Measurements from ENCODE around the gene ADGRL2. TPM values are rescaled to one million over a fixed set of nuclear protein-coding genes. Genes with fewer than 3 reads are reported as not detected.
"Not testable (repeated sequence)": the region's sequence is repeated elsewhere in the genome, so short reads cannot be mapped to it uniquely, and the experiment has no call there.

Gene ADGRL2
- total and polyA plus RNA-seq, 7 donors = 5.0 to 13.2 (median 7.2) TPM

- no peaks in the 10 kb centered on the region for H3K36me3 ChIP-seq (ENCODE audit: insufficient read depth in 1 of 2, low read depth in 1 of 2)
- H3K4me3 ChIP-seq = no peak overlapping the region
- H3K9me3 ChIP-seq = no peaks in the 10 kb centered on the region
- ATAC-seq (no peak), DNase-seq (no peak)
- WGBS, 3 donors = 86 to 90% (median 89%) methylated on average over 2 of the region's 2 CpGs
- H3K4me1 ChIP-seq = no peaks in the 10 kb centered on the region
- H3K27me3 ChIP-seq (ENCODE audit: insufficient read depth in 3 of 3, low read length in 2 of 3) = no peaks in the 10 kb centered on the region
- TF ChIP-seq CTCF (IDR thresholded peaks at IDR 0.05) = no peak
- intact Hi-C loops (cut with DNase I) = no loop called here
- H3K27ac ChIP-seq = no peak overlapping the region
Observed at GRCh38 chr1:81851217-81851616, 50.5 kb downstream of the ADGRL2 start.

GRCh38 chr1:81852961-81853360 is 52.2 kb downstream of the ADGRL2 start:
- no peaks in the 10 kb centered on the region for H3K4me1 ChIP-seq
- no peaks in the 10 kb centered on the region for H3K27me3 ChIP-seq (ENCODE audit: insufficient read depth in 3 of 3, low read length in 2 of 3)
- DNase-seq (no peak), ATAC-seq (no peak)
- no peak overlapping the region for H3K4me3 ChIP-seq
- 46 to 55% (median 49%) methylated on average over 4 of the region's 4 CpGs for WGBS, 3 donors
- TF ChIP-seq CTCF (IDR thresholded peaks at IDR 0.05) = no peak
- no peaks in the 10 kb centered on the region for H3K36me3 ChIP-seq (ENCODE audit: insufficient read depth in 1 of 2, low read depth in 1 of 2)
- no peak overlapping the region for H3K27ac ChIP-seq
- intact Hi-C loops (cut with DNase I) = no loop called here
- H3K9me3 ChIP-seq = no peaks in the 10 kb centered on the region

- no peak for ATAC-seq
Observed at GRCh38 chr1:81867235-81867634, 66.5 kb downstream of the ADGRL2 start.

GRCh38 chr1:81869307-81869706 is 68.6 kb downstream of the ADGRL2 start:
- no peak for DNase-seq
- Histone ChIP-seq H3K27me3 (ENCODE audit: insufficient read depth in 3 of 3, low read length in 2 of 3) (no peaks in the 10 kb centered on the region), H3K27ac (no peak overlapping the region), H3K36me3 (ENCODE audit: insufficient read depth in 1 of 2, low read depth in 1 of 2) (no peaks in the 10 kb centered on the region), H3K4me3 (no peak overlapping the region), H3K9me3 (no peaks in the 10 kb centered on the region), H3K4me1 (no peaks in the 10 kb centered on the region)
- no peak for TF ChIP-seq CTCF (IDR thresholded peaks at IDR 0.05)
- no peak for ATAC-seq
- WGBS, 3 donors = 63 to 69% (median 64%) methylated on average over 2 of the region's 2 CpGs
- intact Hi-C loops (cut with DNase I) = no loop called here

More at GRCh38 chr1:81867235-81867634, 66.5 kb downstream of the ADGRL2 start:
- no peak overlapping the region for H3K4me3 ChIP-seq
- no peak for DNase-seq
- H3K36me3 ChIP-seq (ENCODE audit: insufficient read depth in 1 of 2, low read depth in 1 of 2) = no peaks in the 10 kb centered on the region
- intact Hi-C loops (cut with DNase I) = no loop called here
- H3K27me3 ChIP-seq (ENCODE audit: insufficient read depth in 3 of 3, low read length in 2 of 3) = no peaks in the 10 kb centered on the region
- no peak overlapping the region for H3K27ac ChIP-seq
- TF ChIP-seq CTCF (IDR thresholded peaks at IDR 0.05) = no peak
- no peaks in the 10 kb centered on the region for H3K4me1 ChIP-seq
- H3K9me3 ChIP-seq = no peaks in the 10 kb centered on the region
- WGBS, 3 donors = 5 to 12% (median 8%) methylated on average over 1 of the region's 1 CpG

GRCh38 chr1:81871091-81871490 is 70.4 kb downstream of the ADGRL2 start:
- ATAC-seq; H3K4me3 ChIP-seq; H3K4me1 ChIP-seq; intact Hi-C loops (cut with DNase I); H3K27ac ChIP-seq; DNase-seq; H3K36me3 ChIP-seq (ENCODE audit: insufficient read depth in 1 of 2, low read depth in 1 of 2); H3K9me3 ChIP-seq; H3K27me3 ChIP-seq (ENCODE audit: insufficient read depth in 3 of 3, low read length in 2 of 3): not testable (repeated sequence)
- 98 to 100% (median 99%) methylated on average over 2 to 3 of the region's 3 CpGs for WGBS, 3 donors
